ENCODE results near the gene SCN5A.

The SCN5A gene

GRCh38 chr3:38649500-38650247, at the start of gene SCN5A:
Gene SCN5A (minus strand): TSS chr3:38649687. CDS start chr3:38633307, 16,380 bp downstream.
- DNase-seq (ENCODE audit: low read depth in 2 of 2), result peak; percentile 25 to 31

DNA sequence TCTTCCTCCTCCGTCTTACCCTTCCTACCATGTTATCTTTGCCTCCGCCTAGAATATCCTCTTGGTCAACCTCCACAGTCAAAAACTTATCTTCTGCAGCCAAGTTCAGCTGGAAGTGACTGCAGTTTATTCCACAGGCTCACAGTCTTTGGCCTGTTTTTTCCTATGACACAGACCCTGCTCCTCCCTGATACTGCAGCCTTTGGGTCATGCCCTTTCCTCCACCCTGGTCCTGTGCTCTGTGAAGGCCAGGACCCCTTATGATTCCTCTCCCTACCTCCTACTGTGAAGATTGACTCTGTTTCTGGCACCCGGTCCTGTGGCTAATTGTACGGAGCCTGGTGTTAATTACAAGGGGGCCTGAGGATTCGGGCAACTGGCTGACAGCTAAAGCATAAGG, 49.3 kb upstream of the SCN5A start:
- DNase-seq (ENCODE audit: low read depth in 2 of 2), result no peak

DNA sequence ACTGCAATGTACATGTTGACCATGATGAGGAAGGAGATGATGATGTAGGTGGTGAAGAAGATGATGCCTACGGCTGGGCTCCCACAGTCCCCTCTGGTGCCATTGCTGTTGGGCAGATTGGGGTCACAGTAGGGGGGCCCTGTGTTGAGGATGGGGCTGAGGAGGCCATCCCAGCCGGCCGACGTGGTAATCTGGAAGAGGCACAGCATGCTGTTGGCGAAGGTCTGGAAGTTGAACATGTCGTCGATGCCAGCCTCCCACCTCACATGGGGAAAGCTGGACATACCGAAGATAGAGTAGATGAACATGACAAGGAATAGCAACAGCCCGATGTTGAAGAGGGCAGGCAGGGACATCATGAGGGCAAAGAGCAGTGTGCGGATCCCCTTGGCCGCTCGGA, 48.6 kb upstream of the SCN5A start:
- no peak for DNase-seq (ENCODE audit: low read depth in 2 of 2)

GRCh38 chr3:38696034-38696433, 46.5 kb upstream of the SCN5A start:
- DNase-seq (ENCODE audit: low read depth in 2 of 2), result no peak

DNA sequence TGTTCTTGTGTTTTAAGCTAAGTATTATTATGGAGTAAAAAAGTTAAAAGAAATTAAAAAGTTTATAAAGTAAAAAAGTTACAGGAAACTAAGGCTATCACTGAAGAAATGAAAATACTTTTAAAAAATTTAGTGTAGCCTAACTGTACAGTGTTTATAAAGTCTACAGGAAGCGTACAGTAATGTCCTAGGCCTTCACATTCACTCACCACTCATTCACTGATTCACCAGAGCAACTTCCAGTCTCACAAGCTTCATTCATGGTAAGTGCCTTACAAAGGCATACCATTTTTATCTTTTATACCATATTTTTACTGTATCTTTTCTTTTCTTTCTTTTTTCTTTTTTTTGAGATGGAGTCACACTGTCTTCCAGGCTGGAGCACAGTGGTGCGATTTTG, 40.7 kb upstream of the SCN5A start:
- no peak for DNase-seq (ENCODE audit: low read depth in 2 of 2)

GRCh38 chr3:38689774-38690173, 40.3 kb upstream of the SCN5A start:
- no peak for DNase-seq (ENCODE audit: low read depth in 2 of 2)

DNA sequence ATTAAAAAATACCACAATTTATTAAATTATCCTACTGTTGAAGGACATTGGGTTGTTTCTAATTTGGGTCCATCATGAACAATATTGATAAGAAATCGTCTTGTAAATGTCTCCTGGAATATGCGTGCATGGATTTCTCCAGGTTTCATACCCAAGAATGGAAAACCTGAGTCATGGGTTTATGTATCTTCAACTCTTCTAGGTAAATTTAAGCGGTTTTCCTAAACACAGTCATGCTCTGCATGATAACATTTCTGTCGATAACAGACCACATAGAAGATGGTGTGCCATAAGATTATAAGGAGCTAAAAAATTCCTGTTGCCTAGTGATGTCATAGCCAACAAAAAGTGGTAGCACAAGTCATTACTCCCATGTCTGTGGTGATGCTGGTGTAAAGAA, 39.9 kb upstream of the SCN5A start:
- no peak for DNase-seq (ENCODE audit: low read depth in 2 of 2)

DNA sequence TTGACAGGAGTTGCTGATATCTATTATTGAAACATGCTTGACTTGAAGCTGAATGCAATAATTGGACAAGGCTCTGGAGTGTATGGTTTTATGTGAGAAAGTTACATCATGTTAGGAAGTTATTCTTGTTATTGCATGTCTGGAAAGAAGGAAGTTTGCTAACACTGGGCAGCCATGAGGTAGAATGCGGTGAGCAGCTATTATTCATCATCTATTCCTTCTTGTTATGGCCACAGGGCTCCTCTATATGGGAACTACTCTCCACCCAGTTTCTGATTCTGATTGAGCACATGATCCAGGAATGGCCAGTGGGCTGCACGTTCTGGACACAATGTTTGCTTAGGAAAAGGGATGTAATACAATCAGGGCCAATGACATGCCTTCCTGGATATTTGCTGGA, 37.8 kb upstream of the SCN5A start:
- no peak for DNase-seq (ENCODE audit: low read depth in 2 of 2)

GRCh38 chr3:38684546-38684945, 35.1 kb upstream of the SCN5A start:
- DNase-seq (ENCODE audit: low read depth in 2 of 2), result no peak

GRCh38 chr3:38669668-38670067, 20.2 kb upstream of the SCN5A start:
- DNase-seq (ENCODE audit: low read depth in 2 of 2), result no peak

GRCh38 chr3:38662544-38662943, 13.1 kb upstream of the SCN5A start:
- DNase-seq (ENCODE audit: low read depth in 2 of 2), result no peak

- DNase-seq (ENCODE audit: low read depth in 2 of 2), result no peak
These were observed 9.4 kb upstream of the SCN5A start for GRCh38 chr3:38658841-38659240.

DNA sequence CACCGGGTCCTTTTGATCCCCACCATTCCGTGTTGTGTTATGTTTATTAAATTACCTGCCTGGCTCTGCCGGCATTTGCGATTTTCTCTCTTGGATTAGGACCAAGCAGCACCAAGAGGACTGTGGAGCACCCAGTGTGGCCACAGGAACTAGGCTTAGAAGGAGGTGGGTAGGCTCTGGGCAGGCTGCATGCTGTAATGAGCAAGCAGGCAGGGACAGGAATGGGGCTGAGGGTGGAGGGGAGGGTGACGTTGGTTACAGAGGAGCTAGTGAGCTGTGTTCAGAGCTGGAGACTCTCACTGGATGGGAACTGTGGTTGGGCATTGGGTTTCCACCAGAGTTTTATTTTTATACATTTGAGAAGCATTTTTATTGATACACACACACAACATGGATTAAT, 7.9 kb upstream of the SCN5A start:
- DNase-seq (ENCODE audit: low read depth in 2 of 2), result no peak

GRCh38 chr3:38655708-38656300, 6.3 kb upstream of the SCN5A start:
- no peak for DNase-seq (ENCODE audit: low read depth in 2 of 2)

GRCh38 chr3:38653685-38654537, 4.4 kb upstream of the SCN5A start:
- no peak for DNase-seq (ENCODE audit: low read depth in 2 of 2)

GRCh38 chr3:38652934-38653333, 3.4 kb upstream of the SCN5A start:
- DNase-seq (ENCODE audit: low read depth in 2 of 2), result no peak

DNA sequence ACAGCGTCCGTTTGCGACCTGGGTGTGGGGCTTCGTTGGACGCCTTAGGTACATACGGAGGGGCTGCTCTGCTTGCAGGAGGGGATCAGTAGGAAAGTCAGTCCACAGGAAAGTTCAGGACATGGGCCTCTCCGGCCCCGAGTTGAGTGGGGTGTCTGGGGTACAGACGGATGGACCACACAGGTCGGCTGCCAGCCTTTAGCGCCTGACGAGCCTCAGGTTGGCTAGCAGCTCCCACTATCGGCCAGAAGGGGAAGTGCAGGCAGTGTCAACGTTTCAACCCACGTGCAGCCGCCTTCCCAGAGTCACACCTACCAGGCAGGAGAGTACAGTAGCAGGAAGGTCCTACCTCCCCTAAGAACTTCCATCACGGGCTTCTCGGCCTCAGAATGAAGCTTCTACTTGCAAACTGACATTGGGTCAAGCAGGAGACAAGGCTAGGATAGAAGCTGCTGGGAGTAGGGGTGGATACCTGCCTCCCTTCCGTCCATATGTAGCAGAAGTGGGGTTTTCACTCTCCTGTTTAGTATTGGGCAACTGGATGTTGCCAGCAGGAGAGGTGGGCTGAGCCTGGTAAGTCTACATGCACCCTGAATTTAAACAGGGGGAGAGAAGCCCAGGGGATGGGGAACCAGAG, 1.8 kb upstream of the SCN5A start:
- peak; percentile 36 to 39 for DNase-seq (ENCODE audit: low read depth in 2 of 2)

DNA sequence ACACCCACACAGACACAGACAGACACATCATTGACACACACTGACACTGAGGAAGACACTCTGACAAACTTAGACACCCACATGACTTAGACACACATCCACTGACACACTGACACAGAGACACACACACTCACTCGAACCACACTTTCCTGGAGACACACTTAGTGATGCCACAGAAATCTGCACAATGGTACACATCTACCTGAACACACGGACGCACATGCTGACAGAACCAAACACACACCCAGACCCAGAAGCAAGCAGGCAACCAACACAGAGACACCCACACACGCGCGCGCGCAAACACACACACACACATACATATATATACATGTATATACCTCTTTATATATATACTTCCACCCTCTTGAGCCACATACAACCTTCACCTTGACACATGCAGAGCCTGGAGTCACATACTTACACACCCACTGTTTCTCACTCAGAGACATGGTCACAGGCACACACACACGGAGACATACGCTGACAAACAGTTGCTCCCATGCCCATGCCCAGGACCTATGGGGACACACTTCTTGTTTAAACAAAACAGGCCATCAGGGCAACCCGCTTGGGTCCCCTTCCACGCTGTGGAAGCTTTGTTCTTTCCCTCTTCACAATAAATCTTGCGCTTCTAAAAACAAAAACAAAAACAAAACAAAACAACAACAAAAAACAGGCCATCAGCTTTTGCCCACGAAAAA, 913 bp upstream of the SCN5A start:
- no peak for DNase-seq (ENCODE audit: low read depth in 2 of 2)

GRCh38 chr3:38648659-38649499, 608 bp downstream of the SCN5A start:
- DNase-seq (ENCODE audit: low read depth in 2 of 2), result no peak

DNA sequence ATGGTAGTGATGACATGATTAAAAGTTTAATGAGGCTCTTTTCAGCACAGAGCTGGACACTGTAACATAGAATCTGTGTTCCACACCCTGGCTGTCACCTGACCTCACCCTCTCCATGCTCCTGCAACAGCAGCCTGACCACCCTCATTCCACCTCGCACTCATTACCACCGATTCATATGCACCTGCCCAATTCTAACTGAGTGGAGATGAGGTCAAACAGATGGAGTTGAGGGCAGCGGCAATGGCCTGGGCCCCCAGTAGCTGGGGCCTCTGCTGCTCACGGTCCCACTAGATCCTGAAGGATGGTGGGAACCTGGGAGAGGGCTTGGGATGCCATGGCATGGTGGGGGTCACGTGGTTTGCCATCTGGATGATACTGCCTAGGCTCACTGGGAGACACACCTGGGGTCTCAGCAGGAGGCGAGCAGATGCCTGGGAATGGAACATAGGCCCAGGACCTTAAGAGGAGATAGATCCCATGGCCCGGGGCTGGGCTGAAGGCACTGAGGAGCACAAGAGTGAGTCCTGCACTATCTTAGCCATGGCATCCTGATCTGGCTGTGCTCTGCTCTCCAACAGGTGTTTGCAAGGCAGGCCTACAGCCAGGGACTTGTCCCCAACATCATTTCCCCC, 1.3 kb downstream of the SCN5A start:
- no peak for DNase-seq (ENCODE audit: low read depth in 2 of 2)

Data from stimulated activated CD8-positive, alpha-beta memory T cell treated with anti-CD3 and anti-CD28 coated beads, Interleukin-15, amount 100 ng/mL, for 48 hours (primary cell).